ENCODE measurements around the gene MACF1. TPM values are rescaled to one million over a fixed set of nuclear protein-coding genes. Genes with fewer than 3 reads are reported as not detected.

MACF1 gene
- total RNA-seq, 1 donor from 2014 or later = 226 TPM

- H3K36me3 ChIP-seq (ENCODE audit: control insufficient read depth in 3 of 3, insufficient read depth in 3 of 3, low read length in 3 of 3) = no peaks in the 10 kb centered on the region
- H3K4me1 ChIP-seq (ENCODE audit: control insufficient read depth in 3 of 3, insufficient read depth in 3 of 3, low read length in 3 of 3) = peaks cover 18 to 41% (median 32%) of the 10 kb centered on the region in 3 donors
- H3K9ac ChIP-seq (ENCODE audit: low read depth in 1 of 3, low read length in 3 of 3) = no peak overlapping the region
- H3K9me3 ChIP-seq (ENCODE audit: control insufficient read depth in 3 of 3, low read length in 3 of 3) = no peaks in the 10 kb centered on the region
- H3K4me3 ChIP-seq (ENCODE audit: low read length in 3 of 3) = no peak overlapping the region
- H3K27me3 ChIP-seq (ENCODE audit: control insufficient read depth in 3 of 3, insufficient read depth in 3 of 3, low read length in 3 of 3) = no peaks in the 10 kb centered on the region
- H3K27ac ChIP-seq (ENCODE audit: low read depth, low read length) = no peak overlapping the region
Observed at GRCh38 chr1:39165488-39165887, 39.0 kb upstream of the MACF1 start.

- Histone ChIP-seq H3K27ac (ENCODE audit: low read depth, low read length) (no peak overlapping the region), H3K9me3 (ENCODE audit: control insufficient read depth in 3 of 3, low read length in 3 of 3) (no peaks in the 10 kb centered on the region), H3K4me3 (ENCODE audit: low read length in 3 of 3) (no peak overlapping the region), H3K9ac (ENCODE audit: low read depth in 1 of 3, low read length in 3 of 3) (no peak overlapping the region), H3K27me3 (ENCODE audit: control insufficient read depth in 3 of 3, insufficient read depth in 3 of 3, low read length in 3 of 3) (no peaks in the 10 kb centered on the region), H3K36me3 (ENCODE audit: control insufficient read depth in 3 of 3, insufficient read depth in 3 of 3, low read length in 3 of 3) (no peaks in the 10 kb centered on the region), H3K4me1 (ENCODE audit: control insufficient read depth in 3 of 3, insufficient read depth in 3 of 3, low read length in 3 of 3) (peaks cover 27 to 54% (median 42%) of the 10 kb centered on the region in 3 donors)
Observed at GRCh38 chr1:39167632-39168209, 36.8 kb upstream of the MACF1 start.

GRCh38 chr1:39168301-39169080, 36.0 kb upstream of the MACF1 start:
- Histone ChIP-seq H3K4me1 (ENCODE audit: control insufficient read depth in 3 of 3, insufficient read depth in 3 of 3, low read length in 3 of 3) (peaks cover 34 to 62% (median 49%) of the 10 kb centered on the region in 3 donors), H3K4me3 (ENCODE audit: low read length in 3 of 3) (no peak overlapping the region), H3K27ac (ENCODE audit: low read depth, low read length) (no peak overlapping the region), H3K27me3 (ENCODE audit: control insufficient read depth in 3 of 3, insufficient read depth in 3 of 3, low read length in 3 of 3) (no peaks in the 10 kb centered on the region), H3K36me3 (ENCODE audit: control insufficient read depth in 3 of 3, insufficient read depth in 3 of 3, low read length in 3 of 3) (no peaks in the 10 kb centered on the region), H3K9me3 (ENCODE audit: control insufficient read depth in 3 of 3, low read length in 3 of 3) (no peaks in the 10 kb centered on the region), H3K9ac (ENCODE audit: low read depth in 1 of 3, low read length in 3 of 3) (no peak overlapping the region)

DNA sequence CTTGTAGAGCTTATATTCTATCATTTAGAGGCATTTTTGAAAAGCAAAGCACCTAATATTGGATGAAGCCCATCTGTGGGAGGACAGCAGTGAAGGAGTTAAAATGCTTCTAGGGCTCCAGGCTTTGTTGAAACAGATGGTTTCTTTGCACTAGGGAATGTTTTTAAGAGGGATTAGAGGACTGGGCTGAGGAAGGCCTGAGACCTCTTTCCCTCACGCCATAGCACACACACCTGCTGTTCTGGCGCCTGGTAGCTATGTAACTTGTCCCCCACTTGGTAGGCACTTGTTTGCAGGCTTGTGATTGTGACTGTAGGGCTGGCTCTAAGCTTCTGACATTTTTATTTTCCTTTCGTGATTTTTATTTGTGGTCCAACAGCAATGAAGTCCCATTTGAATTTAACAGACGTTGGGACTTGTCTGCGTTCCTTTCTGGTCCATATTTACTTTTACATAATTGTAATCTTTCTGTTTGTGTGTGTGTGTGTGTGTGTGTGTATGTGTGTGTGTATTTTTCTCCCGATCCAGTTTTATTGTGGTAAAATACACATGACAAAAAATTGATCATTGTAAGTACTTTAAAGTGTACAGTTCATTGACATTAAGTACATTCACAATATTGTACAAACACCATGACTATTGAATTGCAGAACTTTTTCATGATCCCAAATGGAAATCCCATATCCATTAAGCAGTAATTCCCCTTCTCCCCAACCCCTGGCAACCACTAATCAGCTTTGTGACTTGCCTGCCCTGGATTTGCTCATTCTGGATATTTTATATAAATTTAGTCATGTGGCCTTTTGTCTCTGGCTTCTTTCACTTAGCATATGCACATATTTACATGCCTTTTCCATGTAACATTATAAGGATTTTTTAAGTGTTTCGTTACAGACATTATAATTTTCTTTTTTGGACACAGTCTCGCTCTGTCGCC, 33.5 kb upstream of the MACF1 start:
- H3K4me1 ChIP-seq (ENCODE audit: control insufficient read depth in 3 of 3, insufficient read depth in 3 of 3, low read length in 3 of 3) = peaks cover 43 to 62% (median 50%) of the 10 kb centered on the region in 3 donors
- H3K36me3 ChIP-seq (ENCODE audit: control insufficient read depth in 3 of 3, insufficient read depth in 3 of 3, low read length in 3 of 3) = no peaks in the 10 kb centered on the region
- H3K4me3 ChIP-seq (ENCODE audit: low read length in 3 of 3) = no peak overlapping the region
- no peaks in the 10 kb centered on the region for H3K9me3 ChIP-seq (ENCODE audit: control insufficient read depth in 3 of 3, low read length in 3 of 3)
- peak overlapping the region; percentile 4 for H3K27ac ChIP-seq (ENCODE audit: low read depth, low read length)
- H3K27me3 ChIP-seq (ENCODE audit: control insufficient read depth in 3 of 3, insufficient read depth in 3 of 3, low read length in 3 of 3) = no peaks in the 10 kb centered on the region
- peak overlapping the region in 2 of 3 donors; percentile 19 to 43 for H3K9ac ChIP-seq (ENCODE audit: low read depth in 1 of 3, low read length in 3 of 3)

GRCh38 chr1:39173119-39173994, 31.1 kb upstream of the MACF1 start:
- Histone ChIP-seq H3K4me1 (ENCODE audit: control insufficient read depth in 3 of 3, insufficient read depth in 3 of 3, low read length in 3 of 3) (peaks cover 50 to 60% (median 56%) of the 10 kb centered on the region in 3 donors), H3K36me3 (ENCODE audit: control insufficient read depth in 3 of 3, insufficient read depth in 3 of 3, low read length in 3 of 3) (no peaks in the 10 kb centered on the region), H3K4me3 (ENCODE audit: low read length in 3 of 3) (no peak overlapping the region), H3K9me3 (ENCODE audit: control insufficient read depth in 3 of 3, low read length in 3 of 3) (no peaks in the 10 kb centered on the region), H3K27ac (ENCODE audit: low read depth, low read length) (peak overlapping the region; percentile 65), H3K27me3 (ENCODE audit: control insufficient read depth in 3 of 3, insufficient read depth in 3 of 3, low read length in 3 of 3) (no peaks in the 10 kb centered on the region), H3K9ac (ENCODE audit: low read depth in 1 of 3, low read length in 3 of 3) (peak overlapping the region in 1 of 3 donors; percentile 36)

DNA sequence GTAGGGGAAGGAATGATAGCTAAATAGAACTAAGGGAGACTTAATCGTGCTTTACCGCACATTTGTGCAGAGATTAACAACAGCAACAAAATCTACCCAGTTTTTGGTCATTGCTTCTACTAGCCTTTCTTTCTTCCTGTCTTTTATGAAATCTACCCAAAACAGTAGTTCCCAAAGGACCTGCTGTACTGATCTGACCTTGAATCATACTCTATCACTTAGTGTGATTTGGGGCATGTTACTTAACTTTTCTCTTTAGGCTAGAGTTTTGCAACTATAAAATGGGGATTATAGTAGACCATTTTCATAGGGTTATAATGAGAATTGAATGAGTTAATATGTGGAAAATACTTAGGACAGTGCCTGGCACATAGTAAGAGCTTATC, 30.5 kb upstream of the MACF1 start:
- Histone ChIP-seq H3K36me3 (ENCODE audit: control insufficient read depth in 3 of 3, insufficient read depth in 3 of 3, low read length in 3 of 3) (no peaks in the 10 kb centered on the region), H3K9ac (ENCODE audit: low read depth in 1 of 3, low read length in 3 of 3) (peak overlapping the region in 1 of 3 donors; percentile 36), H3K4me3 (ENCODE audit: low read length in 3 of 3) (no peak overlapping the region), H3K4me1 (ENCODE audit: control insufficient read depth in 3 of 3, insufficient read depth in 3 of 3, low read length in 3 of 3) (peaks cover 55 to 66% (median 61%) of the 10 kb centered on the region in 3 donors), H3K27me3 (ENCODE audit: control insufficient read depth in 3 of 3, insufficient read depth in 3 of 3, low read length in 3 of 3) (no peaks in the 10 kb centered on the region), H3K9me3 (ENCODE audit: control insufficient read depth in 3 of 3, low read length in 3 of 3) (no peaks in the 10 kb centered on the region), H3K27ac (ENCODE audit: low read depth, low read length) (peak overlapping the region; percentile 65)

DNA sequence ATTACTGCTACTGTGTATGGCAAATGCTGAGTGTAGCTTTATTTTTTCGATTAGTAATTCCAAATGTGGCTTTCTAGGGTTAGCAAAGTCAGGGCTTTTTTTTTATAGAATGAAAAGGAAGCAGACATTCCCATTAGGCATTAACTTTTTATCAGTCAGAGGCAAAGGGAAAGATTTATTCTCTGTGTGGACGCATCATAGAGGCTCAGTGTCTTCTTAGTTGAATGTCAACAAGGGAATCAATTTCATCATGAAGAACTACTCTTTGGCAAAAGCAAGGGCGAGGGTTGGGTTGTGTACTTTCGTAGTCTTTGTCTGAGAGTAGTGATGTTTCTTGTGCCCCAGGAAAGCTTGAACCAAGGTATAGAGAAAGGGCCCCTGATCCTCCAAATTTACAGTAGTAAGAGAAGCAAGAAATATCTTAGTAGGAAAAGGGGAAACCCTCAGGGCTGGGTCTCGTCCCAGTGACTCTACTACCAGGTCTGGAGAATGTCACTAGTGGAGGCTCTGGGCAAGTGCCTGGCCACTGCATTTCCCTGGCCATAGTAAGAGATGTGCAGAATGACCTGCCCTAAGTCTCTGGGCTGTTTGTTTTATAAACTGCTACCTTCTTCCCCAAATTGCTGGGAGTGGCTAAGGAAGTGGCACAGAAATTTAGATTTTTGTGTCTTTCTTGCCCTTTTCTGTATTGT, 30.0 kb upstream of the MACF1 start:
- no peaks in the 10 kb centered on the region for H3K27me3 ChIP-seq (ENCODE audit: control insufficient read depth in 3 of 3, insufficient read depth in 3 of 3, low read length in 3 of 3)
- no peaks in the 10 kb centered on the region for H3K9me3 ChIP-seq (ENCODE audit: control insufficient read depth in 3 of 3, low read length in 3 of 3)
- H3K9ac ChIP-seq (ENCODE audit: low read depth in 1 of 3, low read length in 3 of 3) = no peak overlapping the region
- H3K4me3 ChIP-seq (ENCODE audit: low read length in 3 of 3) = no peak overlapping the region
- H3K4me1 ChIP-seq (ENCODE audit: control insufficient read depth in 3 of 3, insufficient read depth in 3 of 3, low read length in 3 of 3) = peaks cover 55 to 66% (median 61%) of the 10 kb centered on the region in 3 donors
- no peaks in the 10 kb centered on the region for H3K36me3 ChIP-seq (ENCODE audit: control insufficient read depth in 3 of 3, insufficient read depth in 3 of 3, low read length in 3 of 3)
- H3K27ac ChIP-seq (ENCODE audit: low read depth, low read length) = peak overlapping the region; percentile 65

DNA sequence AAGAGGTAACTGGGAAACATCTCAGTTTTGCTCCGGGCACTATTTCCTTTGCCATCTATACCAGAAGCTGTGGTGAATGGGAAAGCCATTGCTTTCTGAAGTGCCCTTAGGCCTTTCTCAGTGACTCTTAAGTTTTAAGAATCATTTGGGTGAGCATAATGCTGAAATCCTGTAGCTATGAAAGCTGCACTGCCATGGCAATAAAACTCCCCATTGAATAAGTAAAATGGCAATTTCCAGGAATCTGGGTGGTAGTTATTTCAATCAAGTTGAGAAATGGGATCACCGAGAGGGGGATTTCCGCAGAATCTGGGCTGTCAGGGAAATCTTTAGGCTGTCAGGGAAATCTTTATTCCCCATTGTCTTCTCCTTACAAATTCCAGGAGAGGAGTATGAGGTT, 26.8 kb upstream of the MACF1 start:
- Histone ChIP-seq H3K9ac (ENCODE audit: low read depth in 1 of 3, low read length in 3 of 3) (no peak overlapping the region), H3K4me1 (ENCODE audit: control insufficient read depth in 3 of 3, insufficient read depth in 3 of 3, low read length in 3 of 3) (peaks cover 42 to 46% (median 44%) of the 10 kb centered on the region in 3 donors), H3K27ac (ENCODE audit: low read depth, low read length) (peak overlapping the region; percentile 76), H3K9me3 (ENCODE audit: control insufficient read depth in 3 of 3, low read length in 3 of 3) (no peaks in the 10 kb centered on the region), H3K27me3 (ENCODE audit: control insufficient read depth in 3 of 3, insufficient read depth in 3 of 3, low read length in 3 of 3) (no peaks in the 10 kb centered on the region), H3K36me3 (ENCODE audit: control insufficient read depth in 3 of 3, insufficient read depth in 3 of 3, low read length in 3 of 3) (no peaks in the 10 kb centered on the region), H3K4me3 (ENCODE audit: low read length in 3 of 3) (no peak overlapping the region)

Data from skeletal muscle tissue (tissue), 4 donors.